GM20431 (cell line): ENCODE measurements around the gene TMED9.

Source experiments
- in situ Hi-C: fragments of 300-500 bp; cut with MseI, MboI; formaldehyde crosslinking; loops from one replicate; pipeline ENCODE4 v1.15.0; 2020; ENCODE audit warnings: low sequenced_read_pairs; ENCODE audit not compliant: unreplicated experiment

Gene TMED9

DNA sequence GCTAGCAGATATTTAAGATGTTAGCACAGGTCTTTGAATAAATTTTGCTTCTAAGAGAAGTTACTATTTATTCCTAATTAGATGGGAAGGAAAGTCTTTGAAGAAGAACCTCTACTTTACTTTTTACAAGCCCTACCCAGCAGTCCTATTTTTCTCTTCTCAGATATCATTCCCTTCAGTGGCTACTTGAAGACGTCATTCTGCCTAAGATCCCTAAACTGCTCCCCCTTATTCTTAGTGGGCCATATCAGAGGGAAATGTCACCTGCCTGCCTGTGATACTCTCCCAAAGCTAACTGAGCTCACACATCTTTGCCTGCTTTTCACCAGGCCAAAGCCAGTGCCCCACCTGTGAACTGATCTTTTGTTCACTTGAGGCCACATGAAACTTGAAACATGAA lies 16.5 kb upstream of the TMED9 start:
- in situ Hi-C loops, result no loop called here

DNA sequence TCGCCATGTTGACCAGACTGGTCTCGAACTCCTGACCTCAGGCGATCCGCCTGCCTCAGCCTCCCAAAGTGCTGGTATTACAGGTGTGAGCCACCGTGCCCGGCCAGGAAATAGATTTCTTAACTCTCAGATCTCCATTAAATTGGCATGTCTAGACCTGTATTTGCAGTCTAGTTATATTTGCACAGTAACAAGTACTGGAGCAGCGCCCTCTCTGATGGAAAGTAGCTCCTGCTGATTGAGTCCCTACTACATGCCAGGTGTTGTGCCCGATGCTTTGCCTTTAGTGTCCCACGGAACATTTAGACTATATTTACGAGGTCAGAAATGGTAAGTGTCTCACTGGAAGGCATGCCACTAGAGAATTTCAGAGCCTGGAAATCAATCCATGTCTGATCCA lies 15.8 kb upstream of the TMED9 start:
- in situ Hi-C loops, result no loop called here

DNA sequence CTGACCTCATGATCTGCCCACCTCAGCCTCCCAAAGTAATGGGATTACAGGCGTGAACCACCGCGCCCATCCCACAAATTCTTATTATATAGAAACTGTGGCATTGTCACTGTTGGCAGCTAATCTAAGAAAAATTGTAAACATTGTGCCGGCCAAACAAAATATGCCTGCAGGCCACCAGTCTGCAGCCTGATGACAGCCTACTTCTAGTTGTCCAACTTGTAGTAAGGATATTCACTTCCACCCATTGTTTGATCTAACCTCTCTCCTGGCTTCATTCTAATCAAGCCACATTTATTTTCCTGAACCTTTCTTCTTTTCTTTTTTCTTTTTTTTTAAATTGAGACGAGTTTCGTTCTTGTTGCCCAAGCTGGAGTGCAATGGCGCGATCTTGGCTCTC lies 13.7 kb upstream of the TMED9 start:
- in situ Hi-C loops, result no loop called here

DNA sequence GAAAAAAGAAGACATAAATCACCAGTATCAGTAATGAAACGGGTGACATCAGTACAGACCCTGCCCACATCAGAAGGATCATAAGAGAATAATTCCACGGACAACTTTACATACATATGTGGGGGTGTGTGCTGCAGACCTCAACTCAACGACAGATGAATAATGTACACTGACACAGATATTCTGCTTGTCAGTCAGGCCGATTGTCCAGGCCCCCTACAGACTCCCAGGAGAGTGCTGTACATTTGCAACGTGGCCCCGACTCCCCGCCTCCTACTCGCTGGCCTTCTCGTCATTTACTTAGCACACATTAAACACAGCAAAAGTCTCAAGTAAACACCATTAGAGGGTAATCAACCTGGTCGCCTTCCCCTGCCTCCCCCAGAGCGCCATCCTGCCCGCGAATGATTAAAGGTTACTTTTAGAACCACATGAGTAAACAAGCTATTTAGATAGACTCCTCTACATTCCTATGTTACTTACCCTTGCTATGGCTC lies 3.5 kb upstream of the TMED9 start:
- in situ Hi-C loops, result no loop called here

DNA sequence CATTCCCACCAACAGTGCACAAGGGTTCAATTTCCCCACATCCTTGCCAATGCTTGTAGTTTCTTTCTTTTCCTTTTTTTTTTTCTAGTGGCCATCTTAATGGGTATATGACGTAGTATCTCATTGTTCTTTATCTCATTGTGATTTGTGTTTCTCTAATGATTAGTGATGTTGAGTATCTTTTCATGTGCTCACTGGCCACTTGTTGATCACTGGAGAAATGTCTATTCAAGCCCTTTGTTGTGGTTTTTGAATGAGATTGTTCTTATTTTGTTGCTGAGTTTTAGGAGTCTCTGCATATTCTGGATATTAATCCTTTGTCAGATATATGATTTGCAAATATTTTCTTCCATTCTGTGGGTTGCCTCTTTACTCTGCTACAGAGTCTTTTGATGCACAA lies 1.6 kb upstream of the TMED9 start:
- in situ Hi-C loops, result no loop called here

DNA sequence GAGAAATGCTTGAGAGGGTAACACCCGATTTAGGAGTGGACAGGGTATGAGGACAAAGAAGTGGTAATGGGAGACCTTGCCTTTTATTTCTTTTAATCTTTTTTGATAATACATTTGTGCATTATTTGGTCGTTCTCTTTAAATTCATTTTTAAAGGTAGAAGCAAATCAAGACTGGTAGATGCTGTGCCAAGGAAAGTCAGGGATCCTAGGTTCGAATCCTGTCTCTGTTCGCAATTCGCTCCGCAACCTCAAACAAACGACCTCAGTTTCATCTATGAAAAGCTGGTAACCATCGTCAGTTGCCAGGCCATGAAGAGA lies 353 bp upstream of the TMED9 start:
- in situ Hi-C loops, result no loop called here

DNA sequence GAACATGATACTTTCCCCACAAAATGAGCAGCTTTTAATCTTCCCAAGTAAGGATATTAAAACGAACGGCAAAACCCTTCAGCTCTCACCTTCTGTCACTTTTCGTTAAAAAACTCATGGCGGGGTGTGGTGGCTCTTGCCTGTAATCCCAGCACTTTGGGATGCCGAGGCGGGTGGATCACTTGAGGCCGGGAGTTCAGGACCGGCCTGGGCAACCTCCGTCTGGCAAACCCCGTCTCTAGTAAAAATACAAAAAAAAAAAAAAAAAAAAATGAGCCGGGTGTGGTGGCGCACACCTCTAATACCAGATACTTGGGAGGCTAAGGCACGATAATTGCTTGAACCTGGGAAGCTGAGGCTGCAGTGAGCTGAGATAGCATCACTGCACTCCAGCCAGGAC lies 902 bp downstream of the TMED9 start:
- in situ Hi-C loops, result no loop called here

DNA sequence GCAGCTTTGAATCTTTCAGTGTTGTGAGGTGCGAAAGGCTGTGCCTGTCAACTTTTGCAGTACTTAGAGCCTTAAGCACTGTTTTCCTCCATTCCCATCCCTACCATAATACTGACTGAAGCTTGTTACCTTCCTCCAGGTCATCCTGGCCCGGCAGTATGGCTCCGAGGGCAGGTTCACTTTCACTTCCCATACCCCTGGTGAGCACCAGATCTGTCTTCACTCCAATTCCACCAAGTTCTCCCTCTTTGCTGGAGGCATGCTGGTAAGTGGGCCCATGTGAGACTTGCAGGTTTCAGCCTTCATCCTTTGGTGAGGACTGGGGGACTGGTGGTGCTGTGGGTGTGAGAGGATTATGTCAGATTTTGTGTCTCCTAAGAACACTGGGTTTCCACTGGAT lies 1.5 kb downstream of the TMED9 start:
- in situ Hi-C loops, result no loop called here

DNA sequence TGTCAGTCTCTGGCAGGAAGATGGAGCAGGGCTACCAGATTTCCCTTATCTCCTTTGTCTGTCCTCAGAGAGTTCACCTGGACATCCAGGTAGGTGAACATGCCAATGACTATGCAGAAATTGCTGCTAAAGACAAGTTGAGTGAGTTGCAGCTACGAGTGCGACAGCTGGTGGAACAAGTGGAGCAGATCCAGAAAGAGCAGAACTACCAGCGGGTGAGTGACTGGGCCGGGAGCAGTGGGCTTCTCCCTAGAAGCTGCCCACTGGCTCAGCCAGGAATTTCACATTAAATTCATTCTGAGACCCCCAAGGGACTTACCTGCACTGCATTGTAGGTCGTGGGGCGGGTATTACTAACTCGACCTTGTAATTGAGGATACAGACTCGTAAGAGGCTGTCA lies 2.1 kb downstream of the TMED9 start:
- in situ Hi-C loops, result no loop called here

DNA sequence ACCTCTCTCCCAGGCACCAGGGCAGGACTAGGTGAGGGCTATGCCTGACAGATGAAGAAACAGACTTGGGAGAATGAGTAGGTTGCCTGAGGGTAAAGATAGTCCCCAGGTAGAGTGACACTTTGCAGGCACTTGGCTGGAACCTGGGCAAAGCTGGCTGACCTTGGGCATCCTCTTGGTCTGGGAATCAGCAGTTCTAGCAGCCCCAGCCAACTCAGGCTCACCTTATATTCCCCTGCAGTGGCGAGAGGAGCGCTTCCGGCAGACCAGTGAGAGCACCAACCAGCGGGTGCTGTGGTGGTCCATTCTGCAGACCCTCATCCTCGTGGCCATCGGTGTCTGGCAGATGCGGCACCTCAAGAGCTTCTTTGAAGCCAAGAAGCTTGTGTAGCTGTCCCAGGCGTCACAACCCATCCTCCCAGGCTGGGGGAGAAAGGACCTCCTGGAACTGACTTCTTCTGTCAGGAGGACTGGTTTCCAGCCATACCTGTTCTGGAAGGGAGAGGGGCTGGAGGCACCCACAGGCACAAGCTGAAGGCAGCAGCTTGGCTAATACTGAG lies 3.1 kb downstream of the TMED9 start:
- in situ Hi-C loops, result no loop called here

DNA sequence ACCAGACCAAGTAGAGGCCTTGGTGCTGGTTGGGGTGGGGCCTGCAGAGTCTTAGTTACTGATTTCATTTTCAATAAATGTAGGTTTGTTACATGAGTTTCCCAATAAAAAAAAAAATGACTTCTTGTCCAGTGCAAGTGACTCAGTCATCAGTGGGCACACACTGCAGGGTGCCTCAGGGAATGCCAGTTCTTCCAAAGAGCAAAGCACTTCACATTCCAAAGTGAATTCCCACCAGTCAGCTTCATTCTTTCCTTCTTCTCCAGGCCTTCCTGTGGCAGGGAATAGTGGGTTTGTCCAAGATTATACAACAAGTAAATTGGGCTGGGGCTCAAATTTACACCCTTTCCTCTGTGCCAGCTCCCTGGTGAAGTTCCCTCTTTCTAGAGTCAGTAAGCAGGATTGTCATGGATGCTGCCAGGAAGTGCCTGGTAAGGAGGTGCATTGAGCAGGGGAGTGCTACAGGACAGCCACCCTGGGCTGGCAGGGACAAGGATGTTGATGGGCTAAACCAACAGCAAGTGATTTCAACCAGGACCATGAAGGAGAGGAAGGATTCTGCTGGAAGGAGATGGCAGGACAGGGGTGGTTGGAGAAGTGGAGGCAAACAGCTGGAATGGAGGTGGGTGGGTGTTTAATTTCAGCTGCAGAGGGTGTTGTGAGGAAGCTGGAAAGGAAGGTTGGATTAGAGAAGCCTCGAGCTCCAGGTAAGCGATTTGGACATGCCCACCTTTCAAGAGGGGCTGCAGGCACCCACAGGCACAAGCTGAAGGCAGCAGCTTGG lies 4.2 kb downstream of the TMED9 start:
- in situ Hi-C loops, result no loop called here

DNA sequence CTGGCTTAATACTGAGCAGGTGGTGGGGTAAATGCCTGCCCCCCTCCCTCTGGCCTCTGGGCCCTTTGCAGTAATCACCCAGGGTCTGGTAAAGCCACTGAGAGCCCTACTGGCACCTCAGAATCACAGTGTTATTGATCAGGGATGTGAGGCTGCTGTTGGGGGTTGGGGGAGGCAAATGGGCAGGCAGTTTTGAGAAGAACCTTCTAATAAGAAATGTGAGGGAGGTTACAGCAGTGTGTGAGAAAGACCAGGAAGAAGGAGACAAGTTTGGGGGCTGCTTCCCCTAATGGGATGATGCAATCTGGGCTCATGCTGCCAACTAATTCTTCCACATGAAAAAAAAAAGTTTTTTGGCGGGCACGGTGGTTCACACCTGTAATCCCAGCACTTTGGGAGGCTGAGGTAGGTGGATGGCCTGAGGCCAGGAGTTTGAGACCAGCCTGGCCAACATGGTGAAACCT lies 4.8 kb downstream of the TMED9 start:
- in situ Hi-C loops, result no loop called here

DNA sequence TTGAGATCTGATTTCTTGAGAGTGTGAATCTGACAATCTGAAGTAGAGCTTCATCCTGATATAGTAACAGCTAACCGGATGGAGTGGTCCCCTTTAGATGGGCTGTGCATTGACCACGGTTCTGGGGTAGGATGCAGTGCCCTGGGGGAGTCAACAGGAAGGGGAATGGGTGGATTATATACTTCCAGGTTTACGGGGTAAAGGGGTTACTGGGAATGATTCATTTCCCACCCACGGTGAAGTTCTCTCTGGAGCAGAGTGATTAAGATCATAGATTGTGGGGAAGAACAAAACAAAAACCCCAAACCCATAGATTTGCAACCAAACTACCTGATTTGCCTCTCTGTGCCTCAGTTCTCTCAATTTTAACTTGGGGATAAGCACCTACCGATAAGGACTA lies 6.5 kb downstream of the TMED9 start:
- in situ Hi-C loops, result no loop called here

DNA sequence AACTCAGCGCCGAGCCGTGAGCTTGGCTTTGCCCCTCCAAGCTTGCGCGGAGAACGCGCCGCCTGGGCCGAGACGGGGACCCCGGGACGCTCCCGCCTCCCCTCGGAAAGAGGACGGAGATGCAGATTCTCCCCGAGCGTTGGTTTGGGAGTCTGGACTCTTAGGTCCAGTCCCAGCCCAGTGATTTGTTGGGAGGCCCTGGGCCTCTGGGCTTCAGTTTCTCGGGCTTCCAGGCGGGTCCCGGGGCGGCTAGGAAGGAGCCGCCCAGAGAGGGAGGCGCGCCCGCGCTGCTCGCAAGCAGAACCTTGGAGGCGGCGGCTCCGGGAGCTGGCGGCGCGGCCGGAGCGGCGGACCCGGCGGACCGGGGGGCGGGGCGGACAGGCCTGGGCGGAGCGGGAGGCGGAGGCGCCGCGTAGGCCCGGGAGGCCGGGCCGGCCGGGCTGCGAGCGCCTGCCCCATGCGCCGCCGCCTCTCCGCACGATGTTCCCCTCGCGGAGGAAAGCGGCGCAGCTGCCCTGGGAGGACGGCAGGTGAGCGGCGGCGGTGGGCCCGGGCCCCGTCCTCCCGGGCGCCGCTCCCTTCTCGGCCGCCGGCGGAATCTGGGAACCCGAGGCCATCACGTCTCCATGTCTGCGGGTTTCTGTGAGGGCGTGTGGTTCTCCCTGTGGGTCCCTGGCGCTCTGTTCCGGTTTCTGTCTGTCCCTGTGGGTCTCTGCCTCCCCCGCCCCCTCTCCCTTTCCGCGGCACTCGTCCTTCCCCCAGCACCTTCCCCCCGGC lies 7.9 kb downstream of the TMED9 start, which contains the start of gene B4GALT7:
Gene B4GALT7, plus strand, starts transcription at position 402 of the 777 bp plus-strand sequence. Its CDS starts 79 bp downstream, at position 481.
- in situ Hi-C loops, result loop anchor here (25.0 kb wide), 1 partner anchor 462 kb away; no protein-coding TSS in a partner anchor

DNA sequence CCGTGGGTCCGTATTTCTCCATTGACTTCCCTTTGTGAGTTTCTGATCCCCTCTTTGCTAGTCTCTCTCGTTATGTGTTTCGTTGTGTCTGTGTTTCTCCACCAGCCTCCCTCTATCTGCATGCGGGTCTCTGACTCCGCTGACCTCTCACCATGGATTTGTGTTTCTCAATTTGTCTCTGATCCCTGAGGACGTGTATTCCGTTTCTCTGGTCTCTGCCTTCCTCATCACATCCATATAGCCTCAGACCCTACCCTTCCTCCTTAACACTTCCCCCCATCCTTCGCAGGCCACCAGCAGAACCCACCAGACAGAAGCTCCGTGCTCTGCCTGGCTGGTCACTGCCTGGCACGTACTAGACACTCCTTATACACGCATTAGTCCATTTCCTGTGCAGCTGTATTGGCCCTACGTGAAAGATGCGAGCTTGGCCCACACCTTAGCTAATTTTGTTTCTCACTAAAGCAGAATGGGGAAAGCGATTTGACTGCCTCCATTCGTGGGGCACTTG lies 8.6 kb downstream of the TMED9 start:
- in situ Hi-C loops, result loop anchor here (25.0 kb wide), 1 partner anchor 462 kb away; no protein-coding TSS in a partner anchor

DNA sequence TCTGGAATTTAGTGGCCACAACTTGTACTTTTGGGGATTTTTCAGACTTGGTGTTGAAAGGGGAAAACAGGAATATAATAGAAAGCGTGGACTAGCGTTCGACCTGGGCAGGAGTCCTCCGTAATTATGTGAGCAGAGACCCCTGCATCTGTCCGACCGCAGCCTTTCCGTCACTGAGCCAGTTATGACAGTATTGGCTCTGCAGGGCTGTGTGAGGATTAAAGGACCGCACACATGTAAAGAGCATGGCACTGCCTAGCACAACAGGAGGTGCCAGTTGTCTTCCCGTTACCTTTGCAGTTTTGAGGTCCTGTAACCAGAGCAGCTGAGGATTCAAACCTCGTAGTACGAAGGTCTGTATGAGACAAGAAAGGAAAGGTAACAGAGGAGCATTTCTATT lies 9.1 kb downstream of the TMED9 start:
- in situ Hi-C loops, result loop anchor here (25.0 kb wide), 1 partner anchor 461 kb away; no protein-coding TSS in a partner anchor

DNA sequence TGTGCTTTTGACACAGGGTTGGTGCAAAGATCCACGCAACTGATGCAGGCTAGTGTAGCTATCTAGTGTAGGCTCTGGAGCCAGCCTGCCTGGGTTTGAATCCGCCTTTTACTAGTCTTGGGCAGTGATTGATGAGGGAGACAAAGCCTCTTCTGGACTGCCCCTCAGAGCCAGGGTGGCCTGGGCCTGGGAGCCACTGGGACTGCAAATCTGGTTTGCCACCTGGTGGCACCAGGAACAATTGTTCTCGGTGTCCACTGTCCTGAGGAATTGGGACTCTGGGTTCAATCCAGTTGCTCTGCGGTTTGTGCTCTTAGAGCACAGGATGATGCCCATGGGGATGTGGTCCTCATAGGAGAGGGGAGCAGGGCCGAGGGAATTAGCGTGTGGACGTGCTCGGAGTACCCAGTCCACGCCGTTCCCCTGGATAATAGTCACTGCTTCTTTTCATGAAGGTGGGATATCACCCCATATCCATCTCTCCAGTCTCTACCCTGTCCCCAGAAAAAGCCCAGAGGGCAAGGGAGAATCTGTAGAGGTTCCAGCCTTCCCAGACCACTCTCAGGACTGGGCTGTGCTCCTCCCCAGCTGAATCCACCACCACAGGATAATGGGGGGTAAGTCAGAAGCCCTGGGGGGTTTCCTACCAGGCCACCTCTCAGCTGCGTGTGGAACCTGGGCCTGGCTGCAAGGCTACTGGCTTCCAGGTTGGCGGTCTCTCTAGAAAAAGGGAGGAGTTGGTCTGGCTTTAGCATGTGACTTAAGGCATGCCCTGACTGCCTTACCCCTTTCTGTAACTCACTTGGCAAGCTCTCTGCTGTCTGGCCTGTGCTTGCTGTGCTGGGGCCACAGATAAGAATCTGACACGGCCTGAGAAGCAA lies 9.8 kb downstream of the TMED9 start:
- in situ Hi-C loops, result loop anchor here (25.0 kb wide), 1 partner anchor 460 kb away; no protein-coding TSS in a partner anchor

DNA sequence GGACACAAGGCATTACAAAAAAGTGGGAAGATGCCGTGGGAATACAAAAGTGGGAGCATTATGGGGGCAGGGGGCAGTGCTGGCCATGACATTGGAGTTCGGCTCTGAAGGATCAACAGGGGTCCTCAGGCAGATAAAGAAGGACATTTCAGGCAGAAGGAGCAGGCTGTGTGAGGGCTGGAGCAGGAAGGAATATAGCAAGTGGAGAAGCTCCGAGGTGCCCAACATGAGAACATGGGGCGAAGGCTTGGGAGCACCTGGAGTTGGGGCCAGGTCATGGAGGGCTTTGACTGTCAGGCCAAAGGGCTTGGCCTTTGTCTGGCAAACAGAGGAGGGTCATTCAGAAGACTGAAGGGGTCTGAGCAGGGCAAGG lies 10.4 kb downstream of the TMED9 start:
- in situ Hi-C loops, result loop anchor here (25.0 kb wide), 1 partner anchor 460 kb away; no protein-coding TSS in a partner anchor

DNA sequence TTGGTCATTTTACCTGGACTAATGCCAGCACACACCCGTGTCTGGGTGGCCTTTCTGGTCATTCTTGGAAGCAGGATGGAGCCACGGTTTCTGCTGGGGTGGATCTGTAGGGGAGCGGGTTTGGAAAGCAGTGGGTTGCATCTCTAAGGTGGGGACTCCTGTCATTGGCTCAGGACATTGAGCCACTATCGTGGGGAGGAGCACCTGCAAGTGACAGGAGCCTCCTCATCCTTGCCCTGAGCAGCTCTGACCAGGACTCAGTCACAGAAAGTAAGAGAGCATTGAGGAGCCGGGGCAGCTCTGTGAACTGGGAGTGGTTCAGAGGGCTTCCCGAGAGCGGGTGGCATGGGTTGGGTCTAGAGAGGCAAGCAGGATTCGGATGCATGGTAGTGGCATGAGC lies 11.6 kb downstream of the TMED9 start:
- in situ Hi-C loops, result loop anchor here (25.0 kb wide), 1 partner anchor 459 kb away; no protein-coding TSS in a partner anchor
